ENCODE measurements around the gene SCGB1A1. TPM values are rescaled to one million over a fixed set of nuclear protein-coding genes. Genes with fewer than 3 reads are reported as not detected.

SCGB1A1 gene
- total RNA-seq, 1 donor from 2014 or later = not detected

- Mint-ChIP-seq H3K4me3 (no peak overlapping the region), H3K36me3 (no peaks in the 10 kb centered on the region), H3K9me3 (peaks cover 6% of the 10 kb centered on the region), H3K27me3 (ENCODE audit: low read depth) (no peaks in the 10 kb centered on the region), H3K4me1 (peaks cover 69% of the 10 kb centered on the region), H3K27ac (peak overlapping the region; percentile 90)
- no peak for DNase-seq (ENCODE audit: low spot score in 2 of 2, unreplicated experiment in 2 of 2)
- TF ChIP-seq CTCF (IDR thresholded peaks at IDR 0.05; ENCODE audit: unreplicated experiment) = no peak
Measured at GRCh38 chr11:62427630-62428233, 8.9 kb downstream of the SCGB1A1 start.

- peaks cover 6% of the 10 kb centered on the region for H3K9me3 Mint-ChIP-seq
- no peak for TF ChIP-seq CTCF (IDR thresholded peaks at IDR 0.05; ENCODE audit: unreplicated experiment)
- no peak overlapping the region for H3K4me3 Mint-ChIP-seq
- peak overlapping the region; percentile 60 for H3K27ac Mint-ChIP-seq
- no peaks in the 10 kb centered on the region for H3K36me3 Mint-ChIP-seq
- no peak for DNase-seq (ENCODE audit: low spot score in 2 of 2, unreplicated experiment in 2 of 2)
- H3K4me1 Mint-ChIP-seq = peaks cover 67% of the 10 kb centered on the region
- H3K27me3 Mint-ChIP-seq (ENCODE audit: low read depth) = no peaks in the 10 kb centered on the region
Measured at GRCh38 chr11:62428871-62429560, 10.2 kb downstream of the SCGB1A1 start.

- DNase-seq (ENCODE audit: low spot score in 2 of 2, unreplicated experiment in 2 of 2) = no peak
- Mint-ChIP-seq H3K36me3 (no peaks in the 10 kb centered on the region), H3K4me1 (peaks cover 63% of the 10 kb centered on the region), H3K27ac (peak overlapping the region; percentile 81), H3K27me3 (ENCODE audit: low read depth) (no peaks in the 10 kb centered on the region), H3K4me3 (no peak overlapping the region), H3K9me3 (peaks cover 6% of the 10 kb centered on the region)
- no peak for TF ChIP-seq CTCF (IDR thresholded peaks at IDR 0.05; ENCODE audit: unreplicated experiment)
Measured at GRCh38 chr11:62430425-62430824, 11.6 kb downstream of the SCGB1A1 start.

GRCh38 chr11:62431171-62431901 is 12.5 kb downstream of the SCGB1A1 start:
- H3K27me3 Mint-ChIP-seq (ENCODE audit: low read depth) = no peaks in the 10 kb centered on the region
- peaks cover 67% of the 10 kb centered on the region for H3K4me1 Mint-ChIP-seq
- no peaks in the 10 kb centered on the region for H3K36me3 Mint-ChIP-seq
- no peak for TF ChIP-seq CTCF (IDR thresholded peaks at IDR 0.05; ENCODE audit: unreplicated experiment)
- DNase-seq (ENCODE audit: low spot score in 2 of 2, unreplicated experiment in 2 of 2) = no peak
- H3K9me3 Mint-ChIP-seq = peaks cover 6% of the 10 kb centered on the region
- H3K27ac Mint-ChIP-seq = peak overlapping the region; percentile 81
- no peak overlapping the region for H3K4me3 Mint-ChIP-seq

- no peak overlapping the region for H3K4me3 Mint-ChIP-seq
- no peak for DNase-seq (ENCODE audit: low spot score in 2 of 2, unreplicated experiment in 2 of 2)
- peaks cover 57% of the 10 kb centered on the region for H3K4me1 Mint-ChIP-seq
- peaks cover 6% of the 10 kb centered on the region for H3K9me3 Mint-ChIP-seq
- H3K27ac Mint-ChIP-seq = no peak overlapping the region
- H3K36me3 Mint-ChIP-seq = no peaks in the 10 kb centered on the region
- no peaks in the 10 kb centered on the region for H3K27me3 Mint-ChIP-seq (ENCODE audit: low read depth)
- no peak for TF ChIP-seq CTCF (IDR thresholded peaks at IDR 0.05; ENCODE audit: unreplicated experiment)
Measured at GRCh38 chr11:62432695-62433094, 13.9 kb downstream of the SCGB1A1 start.
